Astrocyte of the spinal cord (primary cell): ENCODE measurements around the gene TRHDE.

Source experiments
- DNase-seq: peaks from one replicate; pipeline ENCODE4 v3.0.0; 2011; ENCODE audit warnings: low read depth, low spot score
- H3K4me3 ChIP-seq: 2 replicates; pipeline ENCODE4 v1.5.1; 2011; ENCODE audit warnings: low read depth, mild to moderate bottlenecking, low read length, moderate library complexity
- in situ Hi-C: cut with HindIII; loops from 2 replicates; pipeline ENCODE4 v1.10.0; 2017; ENCODE audit warnings: low sequenced_read_pairs
- TF ChIP-seq, protein P1 (sequence below): IDR thresholded peaks from 2 replicates; pipeline ENCODE4 v1.5.1; 2012; ENCODE audit warnings: low read depth, mild to moderate bottlenecking, low read length, inconsistent platforms

The TRHDE gene

DNA sequence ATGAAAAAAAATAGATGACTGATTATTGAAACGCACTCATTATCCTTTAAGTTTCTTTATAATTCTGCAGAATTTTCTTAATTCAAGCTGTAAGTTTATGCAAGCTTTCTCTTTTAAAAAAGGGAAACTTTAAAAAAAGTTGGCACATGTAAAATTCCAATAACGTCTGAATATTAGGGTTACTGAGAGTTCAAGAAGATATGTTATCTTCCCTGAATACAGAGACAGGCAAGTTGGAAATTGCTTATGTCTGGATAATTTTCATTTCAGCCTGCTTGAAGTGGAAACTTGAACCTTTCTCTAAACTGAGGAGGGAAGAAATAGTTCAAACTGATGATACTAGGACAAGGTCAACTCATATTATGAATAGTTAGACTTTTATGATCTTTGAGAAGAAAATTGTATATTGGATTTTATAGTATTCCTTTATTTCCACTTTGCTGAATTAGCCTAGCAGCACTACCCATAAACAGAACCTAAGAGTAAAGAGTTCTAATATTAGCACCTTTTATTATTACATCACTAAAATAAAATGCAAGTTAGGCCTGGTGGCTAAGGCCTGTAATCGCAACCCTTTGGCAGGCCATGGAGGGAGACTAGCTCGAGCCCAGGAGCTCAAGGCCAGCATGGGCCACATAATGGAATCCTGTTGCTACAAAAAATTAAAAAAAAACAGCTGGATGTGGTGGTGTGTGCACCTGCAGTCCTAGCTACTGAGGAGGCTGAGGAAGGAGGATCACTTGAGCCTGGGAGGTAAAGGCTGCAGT is 288.0 kb downstream of the TRHDE start:
- TF ChIP-seq, protein P1, sequence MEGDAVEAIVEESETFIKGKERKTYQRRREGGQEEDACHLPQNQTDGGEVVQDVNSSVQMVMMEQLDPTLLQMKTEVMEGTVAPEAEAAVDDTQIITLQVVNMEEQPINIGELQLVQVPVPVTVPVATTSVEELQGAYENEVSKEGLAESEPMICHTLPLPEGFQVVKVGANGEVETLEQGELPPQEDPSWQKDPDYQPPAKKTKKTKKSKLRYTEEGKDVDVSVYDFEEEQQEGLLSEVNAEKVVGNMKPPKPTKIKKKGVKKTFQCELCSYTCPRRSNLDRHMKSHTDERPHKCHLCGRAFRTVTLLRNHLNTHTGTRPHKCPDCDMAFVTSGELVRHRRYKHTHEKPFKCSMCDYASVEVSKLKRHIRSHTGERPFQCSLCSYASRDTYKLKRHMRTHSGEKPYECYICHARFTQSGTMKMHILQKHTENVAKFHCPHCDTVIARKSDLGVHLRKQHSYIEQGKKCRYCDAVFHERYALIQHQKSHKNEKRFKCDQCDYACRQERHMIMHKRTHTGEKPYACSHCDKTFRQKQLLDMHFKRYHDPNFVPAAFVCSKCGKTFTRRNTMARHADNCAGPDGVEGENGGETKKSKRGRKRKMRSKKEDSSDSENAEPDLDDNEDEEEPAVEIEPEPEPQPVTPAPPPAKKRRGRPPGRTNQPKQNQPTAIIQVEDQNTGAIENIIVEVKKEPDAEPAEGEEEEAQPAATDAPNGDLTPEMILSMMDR, result no peak
- no peak overlapping the region for H3K4me3 ChIP-seq
- no peak for DNase-seq
- in situ Hi-C loops, result no loop called here

DNA sequence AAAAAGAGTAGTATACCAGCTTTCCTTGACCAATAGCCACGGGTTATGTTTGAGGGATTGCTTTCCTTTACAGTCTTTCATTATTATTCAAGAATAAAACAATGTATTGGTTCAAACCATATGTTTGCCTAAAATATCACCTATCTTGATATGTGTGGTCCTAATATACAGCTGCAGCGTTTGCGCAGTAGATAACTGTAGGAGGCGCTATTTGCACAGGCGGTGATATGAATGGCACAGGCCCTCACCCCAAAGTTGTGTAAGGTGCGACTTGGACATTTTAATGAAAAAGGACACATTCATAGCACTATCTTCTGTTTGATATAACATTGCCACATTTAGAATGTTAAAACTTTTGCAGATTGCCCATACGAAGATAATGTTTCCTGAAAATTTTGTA is 298.4 kb downstream of the TRHDE start:
- in situ Hi-C loops, result no loop called here

DNA sequence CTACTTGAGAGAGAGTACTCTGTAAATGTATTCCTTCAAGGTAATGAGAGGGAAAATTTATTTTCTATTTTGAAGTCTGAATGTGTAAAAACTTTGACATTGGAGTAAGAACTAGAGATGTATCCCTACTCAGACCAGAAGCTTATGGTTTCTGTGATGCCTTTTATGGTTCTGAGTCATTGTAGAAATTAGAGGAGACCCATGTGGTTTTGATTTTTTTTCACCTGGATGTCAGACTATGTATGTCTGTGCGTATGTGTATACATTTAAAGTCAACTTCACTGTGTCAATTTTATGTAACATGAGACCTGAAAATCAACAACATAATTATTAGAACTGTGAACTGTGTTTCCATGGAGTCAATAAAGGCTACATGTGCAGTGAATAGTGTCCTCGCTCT is 302.0 kb downstream of the TRHDE start:
- in situ Hi-C loops, result no loop called here
- TF ChIP-seq, protein P1, result no peak
- DNase-seq, result no peak
- no peak overlapping the region for H3K4me3 ChIP-seq

More for the DNA sequence above, 298.4 kb downstream of the TRHDE start:
- TF ChIP-seq, protein P1, result peak; percentile 29
- no peak for DNase-seq
- H3K4me3 ChIP-seq, result no peak overlapping the region

DNA sequence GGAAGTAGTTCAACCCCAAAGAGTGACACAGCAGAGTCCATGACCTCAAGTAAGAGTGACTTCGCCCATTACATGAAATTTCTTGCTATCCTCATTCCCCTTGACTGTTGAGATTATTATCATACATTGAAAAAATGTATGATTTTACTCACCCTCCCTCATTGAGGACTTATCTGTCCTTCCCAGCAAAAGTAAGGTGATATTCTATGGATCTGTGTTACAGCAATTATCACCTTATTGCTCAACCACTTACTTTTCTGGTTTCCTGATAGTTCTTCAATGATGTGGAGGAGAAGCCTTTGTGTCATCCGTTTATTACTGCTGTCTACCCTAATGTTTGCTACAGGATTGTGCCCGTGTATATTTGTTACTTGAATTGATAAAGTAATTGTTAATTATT is 306.2 kb downstream of the TRHDE start:
- DNase-seq, result no peak
- no peak overlapping the region for H3K4me3 ChIP-seq
- in situ Hi-C loops, result no loop called here
- TF ChIP-seq, protein P1, result no peak

DNA sequence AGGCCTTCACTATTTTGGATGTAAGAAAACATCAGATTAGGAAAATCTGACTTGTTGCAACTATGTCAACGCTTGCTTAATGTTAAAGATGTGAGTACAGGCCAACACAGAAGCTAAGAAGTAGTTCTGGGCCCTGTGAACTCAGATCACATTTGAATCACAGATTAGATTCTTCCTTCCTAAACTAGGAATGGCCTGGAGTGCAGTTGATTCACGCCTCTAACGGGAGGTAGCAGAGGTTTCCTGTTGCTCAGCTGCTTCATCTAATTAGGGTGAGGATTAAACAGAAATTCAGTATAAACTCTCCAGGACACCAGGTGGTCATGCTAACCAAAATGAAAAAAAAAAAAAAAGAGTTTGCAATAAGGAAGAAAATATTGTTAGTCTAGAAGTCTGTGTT is 314.3 kb downstream of the TRHDE start:
- no peak for DNase-seq
- no peak overlapping the region for H3K4me3 ChIP-seq
- in situ Hi-C loops, result no loop called here
- TF ChIP-seq, protein P1, result no peak

DNA sequence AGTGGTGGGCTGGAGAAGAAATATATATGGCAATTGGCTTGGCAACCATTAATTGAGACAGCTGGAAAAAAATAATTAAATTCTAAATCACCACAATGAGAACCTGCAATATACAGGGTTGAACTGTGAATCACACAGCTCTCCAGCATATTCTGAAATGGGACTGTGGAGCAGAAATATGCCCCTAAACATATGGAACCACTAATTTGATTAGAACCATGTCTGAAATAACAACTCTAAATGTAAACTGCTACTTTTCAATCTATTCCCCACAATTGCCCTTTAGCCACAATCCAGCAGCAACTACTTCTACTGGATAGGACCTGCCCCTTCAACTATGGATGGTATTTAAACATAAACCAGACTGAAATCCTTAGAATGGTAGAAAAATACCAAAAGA is 330.4 kb downstream of the TRHDE start:
- TF ChIP-seq, protein P1, result no peak
- in situ Hi-C loops, result no loop called here
- peak; percentile 14 for DNase-seq
- no peak overlapping the region for H3K4me3 ChIP-seq
